Endothelial cell of umbilical vein (primary cell): Measurements from ENCODE around the gene ENAH.

Source experiments
- CTCF ChIP-seq, 2 donors: IDR thresholded peaks; 1 replicate in 1 of 2; 2 replicates in 1 of 2; pipeline ENCODE4 v1.5.1; 2011; ENCODE audit warnings: low read length in 2 of 2, mild to moderate bottlenecking in 2 of 2, moderate library complexity in 2 of 2, control low read depth in 1 of 2, inconsistent platforms in 1 of 2, low read depth in 1 of 2; ENCODE audit not compliant: insufficient read depth in 1 of 2; ENCODE audit errors: extremely low read depth in 1 of 2
- POLR2AphosphoS5 ChIP-seq: IDR thresholded peaks from 2 replicates; pipeline ENCODE4 v1.6.1; 2012; ENCODE audit warnings: low read depth, mild to moderate bottlenecking, control low read depth, low read length, moderate library complexity; ENCODE audit not compliant: insufficient read depth

GRCh38 chr1:225635649-225636048 lies 17.3 kb downstream of the ENAH start:
- TF ChIP-seq CTCF (IDR thresholded peaks at IDR 0.05; ENCODE audit: extremely low read depth in 1 of 2, insufficient read depth in 1 of 2, low read depth in 1 of 2, low read length in 2 of 2) (no peak), POLR2AphosphoS5 (no peak)
